Endothelial cell of umbilical vein (primary cell): Measurements from ENCODE around the gene SLC25A26. TPM values are rescaled to one million over a fixed set of nuclear protein-coding genes. Genes with fewer than 3 reads are reported as not detected.

Experiments
- BruUV-seq: library from RNA; stranded (reverse); fragments of 400-500 nt; replicated peaks from 2 replicates; lab custom pipeline; 2021; lab: Mats Ljungman, UMichigan
- CTCF ChIA-PET: fragments of 300-600, 350-600 bp; sonication (Branson Sonifier 250); formaldehyde crosslinking; loops from one replicate; lab custom pipeline; 2021; ENCODE audit warnings: antibody characterized with exemption, inconsistent platforms; lab: Charles Lee
- POLR2A ChIA-PET: fragments of 300-600, 350-600 bp; sonication (Branson Sonifier 250); formaldehyde crosslinking; loops from one replicate; lab custom pipeline; 2021; ENCODE audit warnings: antibody characterized with exemption, inconsistent platforms; lab: Charles Lee
- DNase-seq: peaks from one replicate; pipeline ENCODE4 v3.0.0-alpha.2; 2011; ENCODE audit warnings: low read depth, low spot score
- FAIRE-seq: peaks from 2 replicates; lab custom pipeline; 2011; peaks lifted over from hg19 to GRCh38; lab: Jason Lieb, UNC
- H2AFZ ChIP-seq: 2 replicates; pipeline ENCODE4 v1.6.0; 2012; ENCODE audit warnings: low read depth, low read length, control low read depth, inconsistent platforms
- H3K27ac ChIP-seq: 2 replicates; pipeline ENCODE4 v1.5.1; 2011; ENCODE audit warnings: low read depth, mild to moderate bottlenecking, control low read depth, low read length, moderate library complexity; ENCODE audit not compliant: insufficient read depth
- H3K27me3 ChIP-seq, 2 experiments: 2 replicates each; pipeline versions ENCODE4 v1.6.0 to v1.6.1; 2011; ENCODE audit warnings: low read length in 2 of 2, mixed read lengths in 1 of 2; ENCODE audit not compliant: control insufficient read depth in 2 of 2, insufficient read depth in 2 of 2
- H3K36me3 ChIP-seq, 2 experiments: 2 replicates in 1 of 2; 3 replicates in 1 of 2; pipeline ENCODE4 v1.5.1; 2011; ENCODE audit warnings: low read length in 2 of 2, mild to moderate bottlenecking in 1 of 2, moderate library complexity in 1 of 2; ENCODE audit not compliant: control insufficient read depth in 2 of 2, insufficient read depth in 2 of 2; ENCODE audit errors: extremely low read depth in 1 of 2
- H3K4me1 ChIP-seq: 3 replicates; pipeline ENCODE4 v1.5.1; 2011; ENCODE audit warnings: mild to moderate bottlenecking, low read length; ENCODE audit not compliant: control insufficient read depth, insufficient read depth; ENCODE audit errors: extremely low read depth
- H3K4me2 ChIP-seq: 2 replicates; pipeline ENCODE4 v1.6.1; 2011; ENCODE audit warnings: low read length, control low read depth, mixed read lengths; ENCODE audit not compliant: insufficient read depth
- H3K4me3 ChIP-seq, 3 experiments: fragments of 200-600 bp in 1 of 3; sonication (generic), shearing (Covaris generic) in 1 of 3; replicated peaks in 1 of 3; 2 replicates each; pipeline ENCODE4 v1.5.1; 2011 to 2016; ENCODE audit warnings: control low read depth in 3 of 3, low read length in 3 of 3, mild to moderate bottlenecking in 2 of 3, inconsistent platforms in 1 of 3, low read depth in 1 of 3, moderate library complexity in 1 of 3; ENCODE audit not compliant: insufficient read depth in 1 of 3
- H3K79me2 ChIP-seq: 2 replicates; pipeline ENCODE4 v1.6.0; 2012; ENCODE audit warnings: low read length, inconsistent platforms; ENCODE audit not compliant: control insufficient read depth, insufficient read depth
- H3K9ac ChIP-seq: replicated peaks from 2 replicates; pipeline ENCODE3; 2011; ENCODE audit warnings: low read length, control low read depth; ENCODE audit not compliant: insufficient read depth; ENCODE audit errors: extremely low read depth
- H3K9me1 ChIP-seq: replicated peaks from 3 replicates; pipeline ENCODE4 v1.6.0; 2011; ENCODE audit warnings: mild to moderate bottlenecking, low read length; ENCODE audit not compliant: control insufficient read depth, insufficient read depth; ENCODE audit errors: extremely low read depth
- H3K9me3 ChIP-seq: replicated peaks from 2 replicates; pipeline ENCODE4 v1.5.1; 2012; ENCODE audit warnings: low read length, inconsistent platforms; ENCODE audit not compliant: control insufficient read depth, insufficient read depth
- H4K20me1 ChIP-seq: replicated peaks from 2 replicates; pipeline ENCODE3; 2011; ENCODE audit warnings: mild to moderate bottlenecking, low read length; ENCODE audit not compliant: control insufficient read depth, insufficient read depth; ENCODE audit errors: extremely low read depth
- EZH2 ChIP-seq: IDR thresholded peaks from 2 replicates; pipeline ENCODE4 v1.6.1; 2012; ENCODE audit warnings: borderline replicate concordance, low read depth, mild to moderate bottlenecking, moderate library complexity, low read length, inconsistent platforms; ENCODE audit not compliant: severe bottlenecking
- GATA2 ChIP-seq: IDR thresholded peaks from 2 replicates; pipeline ENCODE4 v1.7.0; 2011; ENCODE audit warnings: low read depth, mild to moderate bottlenecking, moderate library complexity, mixed read lengths, low read length; ENCODE audit not compliant: insufficient read length, insufficient read depth
- JUN ChIP-seq: IDR thresholded peaks from 2 replicates; pipeline ENCODE4 v1.6.1; 2011; ENCODE audit warnings: borderline replicate concordance, low read depth; ENCODE audit not compliant: insufficient read length, insufficient read depth
- MYC ChIP-seq: IDR thresholded peaks from one replicate; pipeline ENCODE4 v1.6.1; 2011; ENCODE audit warnings: mild to moderate bottlenecking, low read depth, low read length
- dilution Hi-C: fragments of 300-500 bp; cut with MboI; formaldehyde crosslinking; loops from one replicate; pipeline ENCODE4 v1.15.0; 2019; ENCODE audit warnings: low sequenced_read_pairs; ENCODE audit not compliant: extremely low pct_ligation_motif_present
- intact Hi-C: fragments of 100-400 bp; cut with micrococcal nuclease; formaldehyde crosslinking; loops from one replicate; pipeline ENCODE4 v1.10.0; 2022
- polyA plus RNA-seq, 4 experiments: library from polyadenylated mRNA; depleted of rRNA in 3 of 4; stranded (reverse) in 3 of 4; unstranded in 1 of 4; fragments of >200 nt; gene quantifications; 2 replicates each; pipeline versions ENCODE4 v1.2.1 to v1.2.3, GENCODE V29; 2011 to 2012; ENCODE audit warnings: missing spikeins in 1 of 4
- total RNA-seq: library from RNA; stranded (reverse); gene quantifications from 2 replicates; pipeline ENCODE4 v1.2.3, GENCODE V29; 2021
- TF ChIP-seq, protein P1 (sequence below): IDR thresholded peaks from 2 replicates; pipeline ENCODE4 v1.6.1; 2011; ENCODE audit not compliant: insufficient read depth, insufficient read length

Gene SLC25A26
- total and polyA plus RNA-seq, 2 donors (not counting 3 experiments of a cell fraction or from before 2014, with no cell fraction given), result 11.8 to 23.5 TPM

DNA sequence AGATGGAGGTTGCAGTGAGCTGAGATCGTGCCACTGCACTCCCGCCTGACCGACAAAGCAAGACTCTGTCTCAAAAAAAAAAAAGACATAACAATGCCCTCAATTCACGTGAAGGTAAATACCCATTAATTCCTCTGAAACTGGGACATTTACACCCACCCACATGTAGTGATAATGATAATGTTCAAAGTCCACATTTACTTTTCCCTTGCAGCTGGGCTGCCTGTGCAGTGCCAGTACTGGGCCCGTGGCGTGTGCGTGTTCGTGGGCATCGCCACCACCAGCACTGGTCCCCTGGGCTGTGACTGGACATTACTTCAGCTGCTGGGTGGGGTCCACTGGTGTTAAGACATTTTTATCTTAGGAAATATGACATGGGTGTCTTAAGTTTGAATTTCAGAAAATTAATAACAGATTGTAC is 123.6 kb downstream of the SLC25A26 start:
- no peak for FAIRE-seq
- POLR2A ChIA-PET, result no interaction called here
- Histone ChIP-seq H3K36me3 (no peaks in the 10 kb centered on the region), H3K27ac (no peak overlapping the region), H4K20me1 (no peaks in the 10 kb centered on the region), H3K4me3 (no peak overlapping the region), H3K79me2 (no peaks in the 10 kb centered on the region), H2AFZ (no peak overlapping the region), H3K27me3 (no peaks in the 10 kb centered on the region), H3K9ac (no peak overlapping the region), H3K4me1 (peaks cover 1% of the 10 kb centered on the region), H3K4me2 (no peak overlapping the region), H3K9me3 (no peaks in the 10 kb centered on the region), H3K9me1 (no peaks in the 10 kb centered on the region)
- CTCF ChIA-PET, result interaction anchor here (0.6 to 1.4 kb wide), 4 partner anchors 10 to 47 kb away, joined by 3 to 4 read pairs (median 3); no protein-coding TSS in a partner anchor
- DNase-seq, result no peak
- intact Hi-C loops (no loop called here), dilution Hi-C loops (no loop called here)
- TF ChIP-seq JUN (no peak), MYC (no peak)
- TF ChIP-seq, protein P1, sequence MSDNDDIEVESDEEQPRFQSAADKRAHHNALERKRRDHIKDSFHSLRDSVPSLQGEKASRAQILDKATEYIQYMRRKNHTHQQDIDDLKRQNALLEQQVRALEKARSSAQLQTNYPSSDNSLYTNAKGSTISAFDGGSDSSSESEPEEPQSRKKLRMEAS, result no peak
- BruUV-seq, result no TSS peak

DNA sequence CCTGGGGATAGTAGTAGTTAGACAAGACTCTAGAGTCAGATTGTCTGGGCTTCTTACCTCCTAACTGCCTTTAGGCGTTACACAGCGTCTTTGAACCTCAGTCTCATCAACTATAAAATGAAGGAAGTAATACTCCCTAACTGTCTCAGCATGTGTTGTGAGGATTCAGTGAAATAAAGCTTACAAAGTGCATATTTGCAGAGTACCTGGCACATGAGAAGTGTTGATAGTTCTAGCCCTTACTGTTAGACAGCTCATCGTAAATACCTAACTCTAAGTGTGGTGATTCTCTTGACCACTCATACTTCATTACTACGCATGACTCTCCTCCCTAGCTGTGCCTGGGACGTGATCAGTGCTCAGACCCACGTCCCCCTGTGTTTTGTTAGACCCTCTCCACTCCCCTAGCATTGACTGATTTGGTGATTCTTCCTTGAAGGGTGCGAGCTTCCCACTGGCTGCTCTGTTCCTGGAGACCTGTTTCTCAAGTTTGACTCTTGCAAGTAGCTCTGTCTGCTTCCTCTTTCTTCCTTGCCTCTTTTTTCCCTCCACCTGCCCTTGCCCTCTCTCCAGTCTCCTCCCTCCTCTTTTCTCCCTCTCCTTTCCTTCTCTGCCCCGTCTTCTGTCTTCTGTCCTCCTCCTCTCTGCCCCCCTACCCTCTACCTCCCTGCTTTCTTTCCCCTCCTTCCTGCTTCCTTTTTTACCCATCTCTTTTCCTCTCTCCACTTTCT is 124.2 kb downstream of the SLC25A26 start:
- no peaks in the 10 kb centered on the region for H3K36me3 ChIP-seq
- CTCF ChIA-PET, result interaction anchor here (0.6 to 1.3 kb wide), 3 partner anchors 9 to 48 kb away, joined by 3 to 4 read pairs (median 3); no protein-coding TSS in a partner anchor
- FAIRE-seq, result no peak
- no peak for DNase-seq
- no peak overlapping the region for H2AFZ ChIP-seq
- H3K4me3 ChIP-seq, result no peak overlapping the region
- H3K4me1 ChIP-seq, result no peaks in the 10 kb centered on the region
- H3K9me3 ChIP-seq, result no peaks in the 10 kb centered on the region
- no peaks in the 10 kb centered on the region for H3K9me1 ChIP-seq
- H3K79me2 ChIP-seq, result no peaks in the 10 kb centered on the region
- H3K27me3 ChIP-seq, result no peaks in the 10 kb centered on the region
- TF ChIP-seq EZH2, result no peak
- TF ChIP-seq MYC, result no peak
- no peak for TF ChIP-seq GATA2
- dilution Hi-C loops (no loop called here), intact Hi-C loops (no loop called here)
- no TSS peak for BruUV-seq
- H3K27ac ChIP-seq, result no peak overlapping the region
- no peak overlapping the region for H3K4me2 ChIP-seq
- no peak overlapping the region for H3K9ac ChIP-seq
- POLR2A ChIA-PET, result no interaction called here
- no peaks in the 10 kb centered on the region for H4K20me1 ChIP-seq
